T-helper 22 cell (primary cell): Measurements from ENCODE around the gene AGAP1.

Experiments
- DNase-seq: peaks from one replicate; pipeline ENCODE4 v3.0.0-alpha.2; 2020; ENCODE audit warnings: low read depth

AGAP1 gene

DNA sequence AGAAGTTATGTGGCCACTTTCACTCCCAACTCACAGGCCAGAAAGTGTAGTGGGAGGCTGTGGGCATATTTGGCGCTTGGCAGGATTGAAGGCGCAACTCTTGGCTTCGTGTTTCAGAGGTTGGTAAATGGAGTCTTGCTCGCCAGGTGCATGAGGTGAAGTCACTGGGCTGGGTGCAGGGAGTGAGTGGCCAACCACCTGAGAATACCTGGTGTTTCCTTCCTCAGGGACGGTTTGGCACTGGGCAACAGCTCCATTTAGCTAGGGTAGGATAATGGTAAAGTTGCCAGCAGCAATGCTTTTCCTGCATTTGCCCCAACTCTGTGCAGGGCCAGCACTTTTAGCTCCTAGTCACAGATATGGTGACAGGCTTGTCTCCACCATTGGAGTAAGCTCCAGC lies 115.9 kb downstream of the AGAP1 start:
- no peak for DNase-seq

DNA sequence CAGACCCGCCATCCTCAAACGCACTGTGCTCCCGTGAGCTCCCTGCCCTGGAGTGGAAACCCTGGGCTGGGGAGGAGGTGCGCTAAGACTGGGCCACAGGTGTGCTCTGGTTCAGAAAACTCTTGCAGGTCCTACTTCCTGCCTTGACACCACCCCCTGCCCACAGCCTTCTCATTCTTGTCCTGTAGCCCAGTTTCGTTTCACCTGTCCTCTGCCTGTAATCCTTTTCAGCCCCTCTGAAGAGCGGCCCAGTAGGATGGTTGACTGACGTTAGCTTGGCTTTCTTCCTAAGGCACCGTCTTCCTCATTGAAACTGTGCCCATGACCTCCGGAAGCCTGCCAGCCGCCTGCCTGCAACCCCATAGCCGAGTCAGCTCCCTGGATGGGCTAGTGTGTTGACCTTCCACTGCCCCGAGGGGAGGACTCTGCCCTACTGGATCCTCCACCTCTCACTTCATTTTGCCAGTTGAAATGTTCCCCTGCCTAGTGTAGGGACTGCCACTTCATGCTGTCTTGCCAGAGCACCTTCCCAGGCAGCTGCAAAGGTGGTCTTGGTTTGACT lies 116.9 kb downstream of the AGAP1 start:
- DNase-seq = no peak

DNA sequence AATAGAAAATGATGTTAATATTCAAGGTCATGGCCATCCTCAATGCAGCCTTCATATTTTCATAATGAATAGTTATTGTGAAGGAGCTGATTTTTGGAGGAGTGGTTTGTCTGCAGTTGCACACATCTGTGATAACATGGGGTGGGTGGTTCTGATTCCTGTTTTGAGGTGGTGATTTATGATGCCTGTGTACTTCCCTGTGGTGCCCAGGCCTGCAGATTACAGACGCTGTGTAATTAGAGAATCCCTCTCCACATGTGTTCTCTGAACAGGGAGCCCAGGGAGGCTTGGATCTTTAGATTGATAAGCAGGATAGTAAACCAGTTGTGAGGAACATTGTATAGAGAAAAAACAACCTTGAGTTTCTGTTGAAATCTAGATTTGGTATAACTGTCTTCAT lies 117.5 kb downstream of the AGAP1 start:
- no peak for DNase-seq

DNA sequence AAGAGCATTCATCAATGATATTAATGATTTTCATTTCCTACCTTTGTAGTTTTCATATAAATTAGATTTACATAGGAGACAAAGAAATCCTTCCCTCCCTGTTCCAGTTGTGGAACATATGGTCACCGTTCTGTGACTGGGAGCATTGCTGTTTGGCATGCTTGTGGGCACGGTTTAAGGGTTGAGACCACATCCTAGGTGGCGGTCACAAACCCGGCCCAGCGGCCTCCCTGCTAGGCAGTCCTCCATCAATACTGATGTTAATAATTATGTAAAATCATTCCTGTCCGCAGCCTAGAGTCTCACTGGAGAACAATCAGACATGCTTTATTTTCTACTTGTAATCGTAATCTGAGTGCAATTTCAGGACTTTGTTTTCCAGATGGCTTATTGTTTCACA lies 117.9 kb downstream of the AGAP1 start:
- DNase-seq = no peak

DNA sequence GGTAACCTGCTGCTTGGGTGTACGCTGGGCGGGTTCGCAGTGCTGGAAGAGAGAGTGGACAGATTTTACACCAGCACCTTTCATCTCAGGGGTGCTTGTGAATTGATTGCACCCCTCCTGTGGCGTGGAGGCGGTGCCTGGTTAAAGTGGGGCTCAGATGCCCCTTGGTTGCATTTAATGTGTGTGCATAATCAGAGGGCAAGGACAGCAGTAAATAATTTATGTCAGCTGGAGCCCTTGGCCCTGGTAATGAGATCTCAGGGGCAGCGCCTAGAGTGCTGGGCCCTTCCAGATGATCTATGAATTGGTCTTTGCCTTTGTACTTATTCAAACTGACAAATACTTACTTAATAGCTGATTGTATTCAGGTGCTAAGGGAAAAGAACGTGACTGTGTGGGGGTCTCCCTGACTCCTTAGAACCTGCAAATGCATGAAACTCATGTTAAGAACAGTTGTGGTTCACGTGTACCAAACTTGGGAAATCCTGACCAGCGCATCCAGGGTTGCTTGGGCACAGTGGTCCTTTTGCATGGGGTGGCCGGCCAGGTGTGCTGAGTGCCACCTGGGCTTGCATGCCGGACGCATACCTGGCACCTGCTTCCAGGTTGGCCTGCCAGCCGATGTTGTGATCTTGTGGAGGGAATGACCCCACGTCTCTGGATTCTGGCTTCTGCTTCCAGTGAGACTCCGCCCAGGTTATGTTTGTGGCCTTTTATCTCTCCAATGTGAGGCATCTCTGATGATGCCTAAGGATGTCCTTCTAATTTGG lies 118.5 kb downstream of the AGAP1 start:
- no peak for DNase-seq

DNA sequence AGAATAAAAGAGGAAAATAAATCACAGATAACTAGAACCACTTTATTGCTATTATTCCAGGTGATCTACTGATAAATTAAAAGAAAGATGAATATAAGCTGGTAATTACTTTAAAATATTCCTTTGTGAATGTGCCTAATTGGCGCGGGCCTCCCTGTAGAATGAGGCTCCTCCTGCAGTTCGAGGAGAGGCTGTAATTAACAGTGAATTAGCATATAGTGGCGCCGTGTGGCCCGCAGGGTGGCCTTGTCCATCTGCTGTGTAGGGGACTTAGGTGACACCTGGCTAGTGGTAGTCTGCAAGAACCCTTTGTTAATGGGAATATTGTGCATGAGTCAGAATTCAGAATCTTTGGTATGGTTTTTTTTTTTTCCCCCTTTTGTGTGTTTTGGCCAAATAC lies 119.8 kb downstream of the AGAP1 start:
- DNase-seq = no peak

DNA sequence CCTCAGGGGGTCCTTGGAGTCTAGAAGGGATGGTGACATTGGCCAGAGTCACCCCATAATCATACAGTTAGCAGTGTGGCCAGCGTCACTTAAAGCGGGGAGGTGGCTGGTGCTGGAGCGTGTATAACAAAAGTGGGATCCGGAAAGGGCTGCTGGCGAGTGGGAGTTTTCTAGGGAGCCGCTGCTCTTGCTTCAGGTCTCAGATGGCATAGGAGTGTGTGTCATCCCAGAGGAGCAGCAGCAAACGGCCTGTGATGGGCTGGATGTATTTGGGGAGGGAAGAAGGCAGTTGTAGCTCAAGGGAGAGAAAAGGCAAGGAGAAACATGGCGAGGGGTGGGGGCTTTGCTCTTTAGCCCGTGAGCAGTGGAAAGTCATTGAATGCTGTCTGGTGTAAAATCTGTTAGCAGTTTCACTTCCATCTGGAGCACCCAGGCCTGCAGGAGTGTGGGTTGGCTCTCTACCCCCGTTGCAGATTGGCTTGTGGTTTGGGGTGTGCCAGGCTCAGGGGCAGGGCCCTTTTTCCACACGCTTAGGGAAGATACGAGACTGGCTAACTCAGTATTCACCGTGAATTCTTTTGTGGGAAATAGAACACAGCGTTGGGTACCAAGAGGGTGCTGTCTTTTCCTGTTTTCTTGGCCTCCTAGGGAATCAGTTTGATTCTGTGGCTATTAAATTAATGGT lies 120.5 kb downstream of the AGAP1 start:
- DNase-seq = no peak

DNA sequence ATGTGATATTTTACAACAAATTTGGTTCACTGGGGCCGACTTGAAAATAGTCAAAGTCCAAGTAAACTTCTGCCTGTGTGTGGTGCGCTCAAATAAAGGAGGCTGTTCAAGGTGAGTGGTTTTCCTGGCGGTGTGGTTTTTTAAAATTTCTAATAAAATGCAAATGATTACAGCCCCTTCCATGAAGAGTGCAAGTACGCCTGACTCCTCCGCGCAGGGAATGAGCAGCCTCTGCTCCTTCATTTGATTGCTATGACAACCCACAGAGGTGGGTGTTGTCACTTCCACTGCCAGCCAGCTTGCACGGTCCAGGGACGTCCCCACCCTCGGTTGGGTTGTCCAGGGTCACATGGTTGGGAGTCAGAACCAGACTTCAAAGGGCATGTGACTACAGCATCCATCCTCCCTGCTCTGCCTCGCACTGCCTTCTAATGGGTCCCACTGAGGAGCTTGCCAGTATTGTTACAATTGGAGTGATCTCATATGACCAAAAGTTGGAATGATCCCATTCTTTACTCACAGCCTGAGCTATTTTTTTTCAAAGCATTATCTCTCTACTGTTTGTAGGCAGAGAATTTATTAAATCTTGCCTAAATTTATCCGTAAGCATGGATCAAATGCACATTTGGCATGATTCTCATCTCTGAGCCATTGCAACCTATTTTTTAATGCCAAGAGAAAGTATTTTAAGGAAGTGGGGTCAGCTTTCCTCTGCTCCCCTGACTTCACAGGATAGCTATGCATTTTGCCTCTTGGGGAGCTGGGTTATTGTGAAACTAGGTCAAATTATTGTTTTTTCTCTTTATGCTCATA lies 121.3 kb downstream of the AGAP1 start:
- no peak for DNase-seq

DNA sequence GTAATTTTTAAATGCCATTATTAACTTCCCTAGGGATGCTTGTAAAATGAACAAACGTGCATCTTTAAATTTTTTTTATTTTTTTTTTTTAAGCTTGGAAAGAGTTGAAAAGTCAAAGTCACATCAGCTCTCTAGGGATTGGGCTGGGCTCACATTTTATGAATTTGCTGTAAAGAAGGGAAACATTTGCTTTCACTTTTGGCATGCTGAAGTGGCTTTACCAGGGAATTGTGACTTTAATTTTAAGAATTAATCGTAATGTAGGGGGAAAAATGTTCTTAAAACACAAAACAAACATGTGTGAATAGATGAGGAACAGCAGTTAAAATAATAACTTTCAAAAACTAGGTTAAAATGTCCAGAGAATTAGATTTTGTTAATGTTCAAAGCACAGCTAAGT lies 123.0 kb downstream of the AGAP1 start:
- no peak for DNase-seq

DNA sequence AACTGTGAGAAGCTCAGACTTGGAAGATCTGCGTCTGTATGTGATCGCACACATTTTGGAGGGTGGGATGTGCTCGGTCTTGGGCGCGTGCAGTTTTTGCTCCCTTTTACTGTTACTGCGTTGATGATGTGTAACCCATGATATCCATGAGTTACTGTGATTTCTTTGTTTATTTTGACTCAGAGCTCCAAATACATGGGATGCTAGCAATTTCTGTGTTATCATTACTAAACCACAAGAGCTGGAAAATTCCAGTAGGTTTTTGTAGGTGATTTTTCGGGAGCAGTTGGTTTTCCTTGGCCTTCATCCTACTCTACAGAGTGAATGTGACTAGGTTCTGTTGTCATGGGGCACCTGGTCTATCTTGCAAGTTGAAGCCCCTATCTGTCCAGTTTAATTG lies 124.2 kb downstream of the AGAP1 start:
- DNase-seq = no peak

DNA sequence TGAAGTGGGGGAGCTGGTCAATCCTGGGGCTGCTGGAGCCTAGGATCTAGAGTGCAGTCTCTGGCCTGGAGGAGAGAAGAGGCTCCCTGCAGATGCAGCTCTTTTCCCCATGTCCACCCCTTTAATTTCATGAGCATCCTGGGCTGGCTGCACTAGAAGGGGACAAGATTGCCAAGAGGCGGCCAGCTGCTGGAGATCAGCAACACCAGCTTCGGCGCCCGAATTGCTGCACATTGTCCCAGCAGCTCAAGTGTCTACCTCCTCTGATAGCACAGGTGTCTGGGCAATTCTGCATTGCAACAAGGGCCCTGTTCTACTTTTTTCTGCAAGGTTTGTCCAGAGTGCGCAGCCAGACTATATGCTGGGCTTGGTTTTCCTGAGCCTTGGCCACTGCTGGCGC lies 125.7 kb downstream of the AGAP1 start:
- DNase-seq = no peak

DNA sequence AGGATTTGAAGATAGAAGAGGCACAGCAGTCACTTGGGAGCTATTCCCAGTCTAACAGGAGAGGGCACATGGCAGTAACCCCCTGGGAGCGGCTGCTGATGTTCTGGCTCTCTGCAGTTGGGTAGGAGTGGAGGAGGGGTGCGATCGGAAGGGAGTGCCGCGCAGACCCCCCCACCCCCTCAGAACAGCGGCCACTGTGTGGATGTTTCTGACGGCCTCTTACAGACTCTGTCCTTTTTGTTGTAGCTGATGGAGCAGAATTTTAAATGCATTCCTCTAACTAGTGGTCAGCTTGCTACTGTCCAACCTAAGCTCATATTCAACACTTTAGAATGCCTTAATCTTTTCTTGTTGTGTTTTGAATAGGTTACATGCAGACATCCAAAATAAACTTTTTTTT lies 127.9 kb downstream of the AGAP1 start:
- no peak for DNase-seq

DNA sequence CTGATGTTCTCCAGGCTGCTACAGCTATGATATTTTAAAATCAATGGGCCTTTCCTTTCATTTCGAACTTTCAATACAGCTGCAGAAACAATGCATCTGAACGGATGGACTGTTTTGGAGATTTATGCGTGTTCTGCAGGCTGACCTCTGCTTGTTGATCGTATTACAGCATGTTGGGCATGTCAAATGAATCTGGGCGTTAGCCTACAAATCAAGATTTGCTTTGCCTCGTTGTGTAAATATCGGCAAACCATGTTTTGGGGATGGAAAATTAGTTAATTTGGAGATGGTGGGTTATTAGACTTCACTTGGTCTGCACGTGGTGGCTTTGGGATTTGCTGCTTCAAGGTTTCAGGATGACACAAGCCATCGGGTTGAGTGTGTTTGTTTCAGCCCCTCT lies 129.3 kb downstream of the AGAP1 start:
- DNase-seq = no peak

DNA sequence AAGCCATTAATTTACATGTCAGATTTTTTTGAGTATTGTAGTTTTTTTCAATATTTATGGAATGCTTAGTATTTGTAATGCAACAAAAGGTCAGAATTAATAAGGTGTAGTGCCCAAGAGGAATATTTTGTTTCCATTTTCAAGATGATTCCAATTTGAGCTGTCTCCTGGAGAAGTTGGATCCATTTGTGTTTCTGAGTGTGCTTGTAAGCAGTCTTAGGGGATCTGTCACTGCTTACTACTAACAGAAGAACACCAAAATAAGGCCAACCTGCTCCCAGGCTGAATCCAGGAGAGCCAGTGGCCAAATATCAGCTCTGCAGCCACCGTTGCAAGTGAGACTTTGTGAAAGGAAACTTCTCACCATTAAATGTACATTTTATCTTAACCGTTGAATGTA lies 129.9 kb downstream of the AGAP1 start:
- no peak for DNase-seq

DNA sequence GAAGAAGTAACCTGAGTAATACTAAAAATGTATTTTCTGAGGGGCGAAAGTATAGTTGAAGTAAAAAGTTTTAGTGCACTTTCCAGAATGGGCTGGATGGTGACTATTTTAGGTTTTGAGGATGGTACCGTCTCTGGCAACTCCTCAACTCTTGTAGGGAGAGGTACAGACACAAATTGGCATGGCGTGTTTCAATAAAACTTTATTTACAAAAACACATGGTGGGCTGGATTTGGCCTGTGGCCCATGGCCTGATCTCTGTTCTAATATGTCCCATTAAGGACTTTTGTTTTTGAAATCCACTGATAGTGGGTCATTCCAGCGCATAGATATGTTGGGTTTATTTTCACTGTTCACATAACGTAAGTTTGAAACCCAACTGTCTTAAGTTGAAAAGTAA lies 132.8 kb downstream of the AGAP1 start:
- DNase-seq = no peak

DNA sequence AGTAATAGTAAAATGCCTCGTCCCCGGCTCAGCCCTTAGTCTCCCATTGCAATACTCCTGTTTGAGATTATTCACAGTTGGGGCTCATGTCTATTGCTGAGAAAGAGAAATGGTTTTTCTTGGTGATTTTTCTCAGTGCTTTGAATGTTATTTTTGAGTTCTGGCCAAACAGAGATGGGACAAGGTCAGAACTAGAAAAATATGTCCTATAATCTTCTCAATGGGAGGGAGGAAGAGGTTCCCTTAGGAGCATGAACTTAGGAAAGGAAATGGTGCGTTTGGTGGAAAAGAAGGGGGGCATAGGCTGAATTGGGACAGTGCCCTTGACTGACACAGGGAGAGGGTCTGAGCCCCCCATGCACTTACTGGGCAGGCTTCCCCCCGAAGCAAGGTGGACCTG lies 133.8 kb downstream of the AGAP1 start:
- no peak for DNase-seq

DNA sequence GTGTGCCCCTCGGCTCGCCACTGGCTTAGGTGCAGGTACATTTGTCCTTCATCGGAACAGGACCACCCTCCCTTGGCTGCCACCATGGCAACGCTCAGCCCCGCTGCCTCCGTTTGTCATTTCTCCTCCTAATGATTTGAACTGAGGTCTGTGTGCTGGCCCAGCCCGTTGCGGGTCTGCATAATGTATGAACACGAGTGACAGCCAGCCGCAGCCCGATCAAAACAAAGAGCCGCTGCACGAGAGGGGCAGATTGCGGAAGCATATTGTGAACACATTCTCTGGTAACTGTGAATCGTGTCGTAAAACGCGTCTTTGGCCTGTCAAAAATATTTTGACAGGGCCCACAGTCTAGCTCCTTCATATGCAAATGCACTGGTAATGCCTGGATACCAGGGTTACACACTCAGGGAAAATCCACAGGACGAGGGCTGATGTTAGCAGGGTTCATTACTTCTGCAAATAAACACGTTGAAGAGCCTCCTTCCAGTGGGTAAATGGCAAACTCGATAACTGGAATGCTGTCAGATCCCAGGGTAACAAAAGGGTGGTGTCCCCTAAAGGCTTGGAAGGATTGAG lies 137.0 kb downstream of the AGAP1 start:
- DNase-seq = no peak

DNA sequence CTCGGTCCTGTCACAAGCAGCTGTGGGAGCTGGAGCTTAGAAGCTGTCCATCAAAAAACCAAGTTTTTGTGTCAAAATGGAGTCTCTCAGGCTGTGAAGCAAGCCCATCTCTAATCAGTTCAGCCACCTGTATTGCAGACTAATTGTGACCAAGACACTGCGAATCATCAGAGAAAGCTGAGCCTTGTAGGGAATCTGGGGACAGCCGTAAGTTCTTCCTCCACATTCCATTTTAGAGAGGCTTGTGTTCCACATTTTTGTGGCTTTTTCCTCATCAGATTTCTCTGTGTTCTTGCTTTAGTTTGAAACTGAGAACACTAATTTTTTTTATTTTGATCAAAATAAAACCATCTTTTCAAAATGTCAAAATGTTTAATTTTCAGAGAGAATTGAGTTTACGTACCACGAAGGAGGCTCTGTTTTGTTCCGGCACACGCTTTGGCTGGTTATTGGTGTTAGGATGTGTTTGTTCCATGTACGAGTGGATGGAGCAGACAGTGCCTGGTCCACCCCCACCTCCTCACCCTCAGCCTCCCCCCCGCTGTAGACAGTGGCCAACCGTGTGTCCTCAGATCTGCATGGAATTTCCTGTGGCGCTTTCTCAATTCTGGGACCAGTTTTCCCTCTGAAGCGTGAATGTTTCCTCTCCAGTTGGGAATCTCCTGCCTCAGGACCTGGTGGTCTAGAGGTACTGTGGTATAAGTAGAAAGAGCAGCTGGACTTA lies 140.8 kb downstream of the AGAP1 start:
- no peak for DNase-seq

DNA sequence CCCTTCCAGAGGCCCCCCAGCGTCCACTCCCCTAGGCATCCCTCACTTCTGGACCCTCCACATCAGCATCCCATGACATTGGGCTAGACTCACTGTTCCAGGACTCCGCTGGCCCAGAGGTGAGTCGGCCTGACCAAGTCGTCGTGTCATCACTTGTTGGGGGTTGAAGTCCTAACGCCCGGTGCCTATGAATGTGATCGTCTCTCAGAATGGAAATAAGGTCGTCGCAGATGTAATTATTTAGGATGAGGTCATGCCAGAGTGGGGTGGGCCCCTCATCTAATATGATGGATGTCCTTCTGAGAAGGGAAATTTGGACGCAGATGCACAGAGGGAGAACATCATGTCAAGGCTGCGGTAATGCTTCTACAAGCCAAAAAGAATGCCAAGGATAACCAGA lies 142.7 kb downstream of the AGAP1 start:
- no peak for DNase-seq

DNA sequence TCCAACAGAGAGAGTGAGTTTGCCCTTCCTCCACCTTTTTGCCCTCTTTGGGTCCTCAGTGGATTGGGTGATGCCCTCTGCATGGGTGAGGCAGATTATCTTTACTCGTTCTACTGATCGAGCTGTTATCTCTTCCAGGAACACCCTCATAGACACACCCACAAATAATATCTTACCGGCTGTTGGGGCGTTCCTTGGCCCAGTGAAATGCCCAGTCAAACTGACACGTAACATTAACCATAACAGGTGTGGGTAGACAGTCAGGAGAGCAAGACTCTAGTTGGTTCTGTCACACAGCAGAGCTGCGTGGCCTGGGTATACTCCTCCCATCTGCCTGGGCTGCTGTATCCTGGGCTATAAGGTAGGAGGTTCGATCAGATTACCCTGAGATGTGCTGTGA lies 144.1 kb downstream of the AGAP1 start:
- DNase-seq = no peak

DNA sequence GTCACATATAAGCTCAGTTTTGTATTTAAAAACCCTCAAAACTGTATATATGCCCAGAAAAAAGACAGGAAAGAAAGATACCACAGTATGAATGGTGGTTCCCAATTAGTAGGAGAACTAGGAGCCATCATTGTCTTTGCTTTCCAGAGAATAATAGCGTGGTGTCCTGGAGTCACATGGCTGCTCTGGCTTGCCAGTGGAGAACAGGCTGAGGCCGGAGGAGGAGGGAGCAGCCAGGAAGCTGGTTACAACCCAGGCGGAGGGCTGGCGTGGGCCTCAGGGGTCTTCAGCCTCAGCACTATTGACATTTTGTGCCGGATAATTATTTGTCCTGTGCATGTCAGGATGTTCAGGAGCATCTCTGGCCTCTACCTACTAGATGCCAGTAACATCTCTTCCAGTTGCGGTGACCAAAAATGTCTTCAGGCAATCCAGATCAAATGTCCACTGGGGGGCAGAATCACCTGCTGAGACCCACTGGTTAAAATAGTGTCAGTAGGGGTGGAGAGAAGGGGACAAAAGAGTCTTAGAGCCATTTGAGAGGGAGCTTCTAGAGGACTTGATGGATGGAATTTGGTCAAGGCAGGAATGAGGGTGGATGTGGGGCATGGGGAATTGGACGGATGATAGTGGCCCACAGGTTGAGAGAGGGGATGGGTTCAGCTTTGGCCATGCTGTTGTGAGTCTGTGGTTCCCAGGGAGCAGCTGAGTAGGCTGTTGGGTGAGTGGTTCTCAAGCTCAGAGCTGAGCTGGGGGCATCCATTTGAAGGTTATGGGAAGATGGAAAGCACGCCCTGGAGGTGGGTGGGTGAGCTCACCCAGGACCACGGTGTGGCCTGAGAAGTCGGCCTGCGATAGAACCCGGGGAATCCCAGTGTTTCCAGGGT lies 144.9 kb downstream of the AGAP1 start:
- DNase-seq = no peak
